NCI-H2107 treated with DMSO at 0.1 percent for 48 hours (cell line): ENCODE measurements around the gene SLC43A1.

ENCODE experiments used
- DNase-seq: peaks from one replicate; lab custom pipeline; 2025; ENCODE audit not compliant: unreplicated experiment; lab: John Stamatoyannopoulos, UW

SLC43A1 gene

DNA sequence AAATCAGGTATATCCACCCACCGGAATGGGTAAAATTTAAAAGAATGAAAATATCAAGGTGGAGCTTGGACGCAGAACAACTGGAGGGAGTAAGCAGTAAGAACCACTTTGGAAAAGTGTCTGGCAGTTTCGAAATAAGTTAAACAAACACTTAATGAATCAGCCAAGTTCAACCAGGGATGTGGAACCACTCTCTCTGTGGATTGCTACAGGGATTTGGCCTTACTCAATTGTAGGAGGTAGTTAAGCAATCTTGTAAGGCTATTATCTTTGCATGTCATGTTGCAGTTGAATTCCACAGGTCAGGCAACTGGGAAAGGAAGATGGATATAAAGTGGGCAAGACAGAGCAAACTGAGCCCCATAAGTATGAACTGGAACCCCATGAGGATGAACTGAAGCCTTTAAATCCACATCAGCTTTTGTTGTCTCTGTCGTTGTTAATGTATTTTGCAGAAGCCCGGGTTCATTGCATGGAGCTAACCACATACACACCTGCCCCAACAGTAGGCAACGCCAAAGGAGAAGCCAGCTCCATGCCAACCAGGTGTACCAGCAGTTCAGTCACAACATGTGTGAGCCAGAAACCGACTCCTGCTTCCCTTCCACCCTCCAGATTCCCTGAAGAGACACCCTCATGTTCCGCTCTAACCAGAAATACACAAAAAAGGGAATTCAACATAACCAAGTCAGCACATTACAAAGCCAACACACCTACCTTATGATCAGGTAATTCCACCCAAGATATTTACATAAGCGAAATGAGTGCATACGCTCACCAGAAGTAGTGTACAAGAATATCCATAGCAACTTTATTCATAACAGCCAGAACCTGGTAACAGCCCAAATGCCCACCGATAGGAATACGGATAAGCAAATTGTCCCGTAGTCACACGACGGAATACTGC lies 80.6 kb downstream of the SLC43A1 start:
- peak; percentile 30 for DNase-seq
